ENCODE data around the gene PLA2G4E. TPM values are rescaled to one million over a fixed set of nuclear protein-coding genes. Genes with fewer than 3 reads are reported as not detected.

PLA2G4E gene
- total RNA-seq, 1 donor from 2014 or later, result not detected

DNA sequence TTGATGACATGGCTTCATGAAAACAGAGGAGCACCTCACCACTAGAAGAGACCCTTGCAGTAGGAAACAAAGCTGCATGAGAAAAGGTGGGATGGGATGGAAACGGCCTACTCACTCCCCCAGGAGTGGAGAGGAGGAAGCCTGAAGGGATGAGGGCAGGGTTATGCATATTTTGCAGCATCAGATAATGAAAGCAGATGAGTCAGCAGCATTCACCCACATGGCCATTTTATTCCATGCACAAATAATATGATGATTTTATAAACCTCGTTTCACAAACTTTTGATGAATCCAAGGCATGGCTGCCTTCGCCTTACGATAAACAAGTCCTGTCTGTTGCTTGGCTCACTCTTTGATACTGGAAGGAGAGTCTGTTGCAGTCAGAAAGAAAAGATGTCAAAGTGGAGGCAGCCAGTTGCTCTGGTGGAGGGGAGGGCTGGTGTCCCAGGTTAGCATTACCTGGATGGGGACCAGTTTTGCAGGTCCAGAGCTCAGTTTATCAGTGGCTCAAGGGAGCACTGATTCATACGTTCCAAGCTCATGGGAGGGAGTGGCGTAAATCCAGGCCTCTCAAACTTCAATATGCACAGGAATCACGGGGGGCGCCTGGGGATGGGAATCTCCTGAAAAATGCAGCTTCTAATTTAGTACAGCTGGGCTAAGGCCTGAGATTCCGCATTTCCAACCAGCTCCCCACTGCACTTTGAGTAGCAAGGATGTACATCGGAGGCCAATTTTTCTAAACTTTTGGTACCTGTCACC, 39.3 kb downstream of the PLA2G4E start:
- peak; percentile 28 for DNase-seq (ENCODE audit: low spot score)
- ATAC-seq, result no peak

GRCh38 chr15:41980654-41981323, 40.1 kb downstream of the PLA2G4E start:
- ATAC-seq (no peak), DNase-seq (ENCODE audit: low spot score) (peak; percentile 35)

DNA sequence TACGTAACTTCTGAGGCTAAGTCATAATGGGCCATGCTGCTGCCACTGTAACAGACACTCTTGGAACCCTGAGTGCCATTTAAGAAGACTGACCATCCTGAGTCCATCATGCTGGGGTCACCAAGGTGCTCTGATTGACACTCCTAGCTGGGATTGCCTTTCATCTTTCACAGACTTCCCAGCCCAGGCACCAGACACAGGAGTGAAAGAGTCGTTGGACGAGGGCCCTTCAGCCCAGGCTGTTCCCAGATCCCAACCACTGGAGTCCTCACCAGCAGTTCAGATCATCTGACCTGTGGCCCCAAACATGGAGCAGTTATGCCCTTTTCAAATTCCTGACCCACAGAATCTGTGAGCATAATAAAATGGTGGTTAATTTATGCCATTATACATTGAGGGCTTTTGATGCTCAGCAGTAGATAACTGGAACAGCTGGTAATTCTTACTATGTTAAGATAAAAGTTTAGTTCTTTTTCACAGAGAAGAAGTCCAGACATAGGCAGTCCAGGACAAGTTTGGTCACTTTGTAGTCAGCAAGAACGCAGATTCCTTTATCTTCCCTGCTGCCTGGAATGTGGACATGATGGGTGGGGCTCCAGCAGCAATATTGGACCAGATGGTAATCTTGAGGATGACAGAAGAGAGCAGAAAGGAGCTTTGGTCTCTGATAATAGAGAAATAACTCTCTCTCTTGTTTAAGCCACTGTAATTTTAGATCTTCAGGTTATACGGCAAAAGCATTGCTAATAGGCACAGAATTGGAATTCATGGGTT, 41.2 kb downstream of the PLA2G4E start:
- ATAC-seq, result no peak
- DNase-seq (ENCODE audit: low spot score), result peak; percentile 22

GRCh38 chr15:41978534-41978933, 42.3 kb downstream of the PLA2G4E start:
- no peak for ATAC-seq
- DNase-seq (ENCODE audit: low spot score), result peak; percentile 35

DNA sequence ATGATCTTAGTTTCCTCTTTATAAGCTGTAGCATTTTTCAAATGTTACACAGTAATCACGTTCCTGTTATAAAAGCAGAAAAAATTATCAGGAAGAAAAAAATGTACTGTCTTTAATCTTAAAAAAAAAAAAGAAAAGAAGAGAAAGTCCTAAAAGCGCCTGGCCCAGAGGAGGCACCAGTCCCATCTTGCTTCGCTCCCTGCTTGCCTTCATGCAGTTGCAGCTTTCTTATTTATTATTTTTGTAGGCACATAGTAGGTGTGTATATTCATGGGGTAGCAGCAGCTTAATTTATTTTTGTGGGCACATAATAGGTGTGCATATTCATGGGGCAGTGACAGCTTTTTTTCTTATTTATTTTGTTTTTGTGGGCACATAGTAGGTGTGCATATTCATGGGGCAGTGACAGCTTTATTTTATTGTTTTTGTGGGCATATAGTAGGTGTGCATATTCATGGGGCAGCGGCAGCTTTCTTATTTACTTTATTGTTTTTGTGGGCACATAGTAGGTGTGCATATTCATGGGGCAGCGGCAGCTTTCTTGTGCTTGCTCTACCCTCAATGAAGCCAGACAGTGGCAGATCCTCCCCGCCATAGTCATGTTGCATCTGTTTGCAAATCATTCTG, 43.0 kb downstream of the PLA2G4E start:
- DNase-seq (ENCODE audit: low spot score) (peak; percentile 18), ATAC-seq (no peak)

DNA sequence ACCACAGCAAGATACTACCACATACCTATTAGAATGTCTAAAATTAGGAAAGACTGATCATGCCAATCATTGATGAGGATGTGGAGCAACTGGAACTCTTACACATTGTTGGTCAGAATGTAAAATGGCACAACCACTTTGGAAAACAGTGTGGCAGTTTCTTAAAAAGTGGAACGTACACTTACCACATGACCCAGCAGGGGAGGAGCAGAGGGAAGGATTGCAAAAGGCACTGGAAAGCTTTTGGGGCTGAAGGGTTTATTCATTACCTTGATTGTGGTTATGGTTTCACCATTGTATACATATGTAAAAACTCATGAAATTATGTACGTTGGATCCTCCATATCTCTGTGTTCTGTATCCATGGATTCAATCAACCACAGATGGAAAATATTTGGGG, 45.2 kb downstream of the PLA2G4E start:
- DNase-seq (ENCODE audit: low spot score) (no peak), ATAC-seq (no peak)

DNA sequence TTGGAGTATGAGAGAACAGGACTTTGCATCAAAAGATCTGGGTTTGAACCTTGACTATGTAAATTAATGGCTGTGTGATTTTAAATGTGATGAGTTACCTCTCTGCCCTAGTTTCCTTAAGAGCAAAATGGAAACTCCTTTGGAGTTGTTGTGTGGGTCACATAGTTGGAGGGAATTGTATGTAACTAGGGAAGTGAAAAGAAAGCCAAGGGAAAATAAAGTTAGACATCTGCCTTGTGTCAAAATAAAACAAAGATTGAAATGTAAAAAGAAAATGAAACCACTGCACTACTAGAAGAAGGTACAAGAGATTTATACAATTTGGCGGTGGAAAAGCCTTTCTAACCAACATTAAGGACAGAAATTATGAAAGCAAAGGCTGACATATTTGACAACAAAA, 46.8 kb downstream of the PLA2G4E start:
- ATAC-seq (no peak), DNase-seq (ENCODE audit: low spot score) (no peak)

- ATAC-seq (peak; percentile 92), DNase-seq (ENCODE audit: low spot score) (peak; percentile 99)
Observed at GRCh38 chr15:41972253-41973242, 48.3 kb downstream of the PLA2G4E start, which contains the start of gene EHD4. EHD4 (minus strand) TSS chr15:41972557; CDS start chr15:41972494, 63 bp downstream.

- DNase-seq (ENCODE audit: low spot score), result no peak
- peak; percentile 70 for ATAC-seq
Observed at GRCh38 chr15:41971895-41972252, 49.0 kb downstream of the PLA2G4E start.

- ATAC-seq (peak; percentile 46), DNase-seq (ENCODE audit: low spot score) (peak; percentile 59)
Observed at GRCh38 chr15:41971089-41971894, 49.5 kb downstream of the PLA2G4E start.

- ATAC-seq (no peak), DNase-seq (ENCODE audit: low spot score) (peak; percentile 29)
Observed at GRCh38 chr15:41970456-41970855, 50.4 kb downstream of the PLA2G4E start.

GRCh38 chr15:41969851-41970431, 50.9 kb downstream of the PLA2G4E start:
- no peak for ATAC-seq

GRCh38 chr15:41968701-41969100, 52.1 kb downstream of the PLA2G4E start:
- ATAC-seq (no peak), DNase-seq (ENCODE audit: low spot score) (no peak)

More at GRCh38 chr15:41969851-41970431, 50.9 kb downstream of the PLA2G4E start:
- peak; percentile 34 for DNase-seq (ENCODE audit: low spot score)

DNA sequence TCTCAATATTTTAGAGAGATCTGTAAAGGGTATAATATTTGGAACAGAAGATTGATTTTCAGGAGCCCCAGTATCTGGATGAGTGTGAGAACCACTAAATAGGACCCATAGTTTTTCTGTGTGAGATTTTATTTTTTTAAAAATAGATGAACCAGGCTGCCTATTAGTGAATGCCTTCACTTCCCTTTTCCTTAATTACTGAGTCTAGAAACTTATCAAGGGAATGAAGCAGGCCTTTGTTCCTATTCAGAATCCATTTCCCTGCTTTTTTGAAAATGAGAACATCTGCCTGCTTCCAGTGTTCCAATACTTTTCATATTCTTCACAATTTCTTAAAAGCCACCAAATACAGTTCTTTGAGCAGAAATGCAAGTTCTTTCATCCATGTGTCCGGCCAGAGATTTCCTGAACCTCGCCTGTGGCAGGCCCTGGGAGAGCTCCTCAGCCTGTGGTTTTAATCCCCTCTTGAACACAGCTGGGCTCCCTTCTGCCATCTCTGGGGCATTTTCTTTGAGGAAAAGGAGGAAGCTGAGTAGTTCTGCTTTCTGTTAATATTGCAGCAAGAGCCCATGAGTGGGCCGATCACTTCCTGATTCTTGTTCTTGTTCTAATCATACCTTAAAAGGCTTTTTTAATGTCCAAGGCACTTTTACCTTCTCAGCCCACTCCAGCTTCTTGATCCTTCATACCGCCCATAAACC, 53.2 kb downstream of the PLA2G4E start:
- ATAC-seq (no peak), DNase-seq (ENCODE audit: low spot score) (peak; percentile 45)

DNA sequence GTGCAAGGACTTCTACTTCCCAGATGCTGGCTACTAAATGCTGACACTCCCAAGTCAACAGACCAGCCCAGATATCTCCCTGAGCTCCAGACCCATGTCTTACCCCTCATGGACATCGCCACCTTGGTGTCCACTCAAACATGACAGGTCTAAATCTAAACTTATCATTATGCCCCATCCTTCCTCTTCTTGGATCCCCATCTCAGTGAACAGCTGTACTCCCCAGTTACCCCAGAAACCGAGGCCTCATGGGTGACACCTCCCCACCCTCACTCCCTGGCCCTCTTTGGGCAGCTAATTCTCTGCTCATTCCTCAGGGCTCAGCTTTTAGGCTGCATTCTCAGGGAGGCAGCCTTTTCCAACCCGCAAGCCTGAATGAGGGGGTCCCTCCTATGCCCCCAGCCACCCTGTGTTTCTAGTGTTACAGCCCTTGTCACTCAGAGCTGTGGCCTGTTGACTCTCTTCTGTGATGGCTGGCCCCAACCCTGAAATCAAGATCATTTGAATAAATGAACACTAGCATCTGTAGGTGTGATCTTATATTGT, 53.8 kb downstream of the PLA2G4E start:
- no peak for ATAC-seq
- DNase-seq (ENCODE audit: low spot score), result peak; percentile 19

- ATAC-seq (no peak), DNase-seq (ENCODE audit: low spot score) (peak; percentile 33)
Observed at GRCh38 chr15:41966414-41966812, 54.4 kb downstream of the PLA2G4E start.

All from left lobe of liver (tissue), 2 donors.